ENCODE data around the gene MVB12B. TPM values are rescaled to one million over a fixed set of nuclear protein-coding genes. Genes with fewer than 3 reads are reported as not detected.
"Not testable (repeated sequence)": the region's sequence is repeated elsewhere in the genome, so short reads cannot be mapped to it uniquely, and the experiment has no call there.

The MVB12B gene
- total RNA-seq, 1 donor from 2014 or later, result 13.1 TPM

DNA sequence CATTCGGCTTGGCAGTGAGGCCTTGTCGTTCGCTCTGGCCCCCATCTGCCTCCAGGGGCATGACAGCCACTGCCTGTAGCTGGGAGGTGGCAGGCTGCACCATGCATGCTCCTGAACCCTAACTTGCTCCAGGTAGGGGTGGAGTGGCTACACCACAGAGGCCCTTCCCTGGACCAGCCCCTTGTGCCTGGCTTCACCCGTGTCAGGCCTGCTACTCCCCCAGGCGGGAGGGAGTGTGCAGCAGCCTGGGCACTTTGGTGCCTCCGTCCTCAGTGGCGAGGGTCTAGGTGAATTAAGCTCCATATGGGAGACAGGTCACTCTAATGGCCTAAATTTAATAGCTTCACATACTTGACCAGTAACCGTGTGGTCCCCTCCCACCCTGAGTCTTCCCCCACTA lies 227.7 kb downstream of the MVB12B start:
- TF ChIP-seq CTCF (IDR thresholded peaks at IDR 0.05), result no peak
- Mint-ChIP-seq H3K9me3 (ENCODE audit: low read depth) (peaks cover under 1% of the 10 kb centered on the region), H3K4me3 (ENCODE audit: unreplicated experiment) (no peak overlapping the region), H3K27ac (ENCODE audit: unreplicated experiment) (no peak overlapping the region), H3K4me1 (ENCODE audit: low read depth) (no peaks in the 10 kb centered on the region), H3K36me3 (ENCODE audit: low read depth) (peaks cover 1% of the 10 kb centered on the region), H3K27me3 (ENCODE audit: low read depth) (peaks cover 5% of the 10 kb centered on the region)
- no peak for DNase-seq (ENCODE audit: low spot score)

GRCh38 chr9:126555421-126555820 lies 228.8 kb downstream of the MVB12B start:
- DNase-seq (ENCODE audit: low spot score), result peak; percentile 13
- H3K9me3 Mint-ChIP-seq (ENCODE audit: low read depth); H3K4me1 Mint-ChIP-seq (ENCODE audit: low read depth); H3K36me3 Mint-ChIP-seq (ENCODE audit: low read depth); H3K4me3 Mint-ChIP-seq (ENCODE audit: unreplicated experiment); H3K27ac Mint-ChIP-seq (ENCODE audit: unreplicated experiment): not testable (repeated sequence)
- TF ChIP-seq CTCF (IDR thresholded peaks at IDR 0.05), result peak; percentile 68
- peaks cover 15% of the 10 kb centered on the region for H3K27me3 Mint-ChIP-seq (ENCODE audit: low read depth)
